Hepatic stellate cell (primary cell): ENCODE data around the gene TRAT1.
"Not testable (repeated sequence)": the region's sequence is repeated elsewhere in the genome, so short reads cannot be mapped to it uniquely, and the experiment has no call there.

Experiments used
- DNase-seq: peaks from one replicate; pipeline ENCODE4 v3.0.0; 2011; ENCODE audit warnings: low spot score

Gene TRAT1

GRCh38 chr3:108822123-108822897 is at the start of gene TRAT1:
Gene TRAT1 (plus strand): TSS chr3:108822786. CDS start chr3:108822928, 142 bp downstream.
- no peak for DNase-seq

DNA sequence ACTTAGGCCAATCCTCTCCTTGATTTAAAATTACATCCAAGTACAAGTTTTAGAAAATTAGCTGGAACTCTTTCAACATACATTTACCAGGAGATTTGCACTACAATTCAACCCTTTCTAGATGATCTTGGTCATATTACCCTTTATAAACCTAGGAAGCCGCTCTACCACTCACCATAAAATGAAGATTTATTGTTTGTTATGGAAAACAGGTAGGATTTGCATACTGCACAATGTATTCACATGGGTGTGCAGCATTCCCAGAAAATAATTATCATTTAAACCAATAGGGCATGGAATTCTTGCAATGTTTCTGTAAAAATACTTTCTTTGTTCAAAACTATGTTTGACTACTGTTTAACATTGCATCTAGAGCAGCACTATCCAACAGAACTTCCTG is 46.9 kb upstream of the TRAT1 start:
- DNase-seq = no peak

- DNase-seq = no peak
Observed at GRCh38 chr3:108779496-108779895, 43.1 kb upstream of the TRAT1 start.

DNA sequence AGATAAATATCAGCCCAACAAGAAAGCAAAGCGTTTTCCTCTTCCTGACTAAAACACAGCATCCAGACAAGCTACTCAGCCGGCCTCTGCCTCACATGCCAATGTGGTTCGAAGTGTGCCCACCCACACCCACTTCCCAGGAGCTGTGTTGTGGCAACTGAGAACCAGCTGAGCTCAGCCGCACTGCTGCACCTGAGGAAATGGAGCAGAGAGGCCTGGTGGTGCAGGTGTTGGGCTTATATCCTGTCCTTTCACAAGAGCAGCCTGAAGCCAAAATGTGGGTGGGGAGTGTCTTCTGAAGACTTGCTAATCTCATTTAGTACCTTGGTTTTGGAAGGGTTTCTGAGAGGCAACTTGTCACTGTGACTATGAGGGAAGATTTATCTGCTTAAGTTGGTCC is 42.4 kb upstream of the TRAT1 start:
- DNase-seq = no peak

GRCh38 chr3:108791473-108791872 is 31.1 kb upstream of the TRAT1 start:
- DNase-seq = no peak

GRCh38 chr3:108804437-108804836 is 18.1 kb upstream of the TRAT1 start:
- DNase-seq = no peak

GRCh38 chr3:108804966-108805365 is 17.6 kb upstream of the TRAT1 start:
- DNase-seq = no peak

DNA sequence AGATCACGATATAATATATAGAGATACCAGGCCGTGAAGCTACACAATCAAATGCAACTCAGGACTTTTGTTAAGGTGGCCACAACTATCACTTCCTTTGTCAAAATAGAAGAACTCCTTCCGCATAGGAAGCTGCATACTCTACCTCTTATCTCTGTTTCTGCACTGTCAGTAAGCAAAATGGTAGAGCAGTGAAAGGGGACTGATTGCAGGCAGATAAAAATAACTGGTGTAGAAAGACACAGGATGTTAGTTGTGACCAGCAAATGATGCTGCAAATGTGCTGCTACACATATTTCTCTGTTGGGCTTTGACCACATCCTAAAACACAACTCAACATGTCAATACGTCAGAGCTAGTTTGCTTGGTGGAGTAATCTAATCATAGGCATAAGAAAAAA is 16.3 kb upstream of the TRAT1 start:
- no peak for DNase-seq

- no peak for DNase-seq
Observed at GRCh38 chr3:108818404-108818803, 4.2 kb upstream of the TRAT1 start.

GRCh38 chr3:108820586-108820985 is 2.0 kb upstream of the TRAT1 start:
- DNase-seq = no peak

GRCh38 chr3:108823227-108823626 is 641 bp downstream of the TRAT1 start:
- DNase-seq = no peak

DNA sequence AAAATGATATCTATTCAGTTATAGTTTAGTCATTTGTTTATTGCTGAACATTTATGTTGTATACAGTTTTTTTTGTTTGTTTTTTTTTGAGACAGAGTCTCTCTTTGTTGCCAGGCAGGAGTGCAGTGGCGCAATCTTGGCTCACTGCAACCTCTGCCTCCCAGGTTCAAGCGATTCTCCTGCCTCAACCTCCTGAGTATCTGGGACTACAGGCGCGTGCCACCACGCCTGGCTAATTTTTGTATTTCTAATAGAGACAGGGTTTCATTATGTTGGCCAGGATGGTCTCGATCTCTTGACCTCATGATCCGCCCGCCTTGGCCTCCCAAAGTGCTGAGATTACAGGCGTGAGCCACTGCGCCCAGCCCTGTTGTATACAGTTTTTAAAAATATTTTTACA is 1.2 kb downstream of the TRAT1 start:
- not testable (repeated sequence) for DNase-seq

DNA sequence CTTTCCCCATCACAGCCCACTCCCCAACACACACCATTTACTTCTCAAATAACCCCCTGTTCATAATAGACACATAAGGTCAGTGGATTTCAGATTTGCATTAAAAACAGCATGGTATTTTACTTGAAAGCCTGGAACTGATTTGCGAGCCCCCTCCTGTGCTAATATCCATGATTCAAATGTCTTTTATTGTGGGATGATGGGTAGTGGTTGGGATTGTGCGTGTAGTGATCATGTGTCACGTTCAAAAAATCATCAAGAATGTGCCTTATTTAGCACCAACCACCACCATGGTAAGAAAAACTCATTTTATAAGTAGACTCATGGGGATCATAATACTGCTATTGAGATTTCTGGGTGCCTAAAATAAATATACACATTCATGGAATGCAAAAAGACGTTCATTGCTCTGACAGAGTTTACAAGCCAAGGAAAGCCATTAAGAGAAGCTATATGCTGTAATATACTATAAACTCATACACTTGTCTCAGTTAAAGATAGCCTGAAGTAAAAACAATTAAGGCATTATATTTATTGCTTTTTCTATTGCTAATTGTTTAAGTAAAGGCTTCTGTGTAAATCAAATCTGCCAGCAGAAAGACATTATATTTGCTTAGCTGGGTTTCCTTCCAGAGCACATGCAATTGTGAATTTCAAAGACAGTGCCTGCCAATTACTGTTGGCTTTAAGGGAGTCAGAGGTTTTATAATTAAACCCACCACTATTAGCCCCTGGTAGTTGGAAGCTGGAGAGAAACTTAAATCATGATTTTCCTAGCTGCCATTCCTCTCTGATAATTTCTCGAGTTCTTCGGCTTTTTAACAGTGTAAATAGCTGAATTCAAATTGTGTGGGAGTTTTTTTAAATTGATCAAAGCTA is 4.0 kb downstream of the TRAT1 start:
- DNase-seq = no peak

GRCh38 chr3:108830381-108830780 is 7.8 kb downstream of the TRAT1 start:
- no peak for DNase-seq

GRCh38 chr3:108830991-108831614 is 8.5 kb downstream of the TRAT1 start:
- no peak for DNase-seq

DNA sequence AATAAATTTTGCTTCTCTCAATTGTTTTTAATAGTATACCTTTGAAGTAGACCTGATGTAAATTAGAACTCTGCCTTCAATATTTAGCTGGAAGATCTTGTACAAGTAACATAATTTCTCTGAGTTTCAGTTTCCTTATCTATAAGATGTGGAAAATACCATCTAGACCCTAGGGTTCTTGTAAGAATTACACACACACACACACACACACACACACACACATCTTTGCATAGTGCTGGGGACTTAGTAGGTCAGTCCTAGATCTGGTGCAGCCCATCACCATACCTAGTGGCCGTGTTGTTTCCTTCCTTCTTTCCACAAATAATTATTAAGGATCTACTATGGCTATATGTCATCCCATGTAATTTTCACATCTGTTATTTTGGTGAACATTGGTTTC is 11.0 kb downstream of the TRAT1 start:
- DNase-seq = no peak

GRCh38 chr3:108834551-108834950 is 12.0 kb downstream of the TRAT1 start:
- no peak for DNase-seq

DNA sequence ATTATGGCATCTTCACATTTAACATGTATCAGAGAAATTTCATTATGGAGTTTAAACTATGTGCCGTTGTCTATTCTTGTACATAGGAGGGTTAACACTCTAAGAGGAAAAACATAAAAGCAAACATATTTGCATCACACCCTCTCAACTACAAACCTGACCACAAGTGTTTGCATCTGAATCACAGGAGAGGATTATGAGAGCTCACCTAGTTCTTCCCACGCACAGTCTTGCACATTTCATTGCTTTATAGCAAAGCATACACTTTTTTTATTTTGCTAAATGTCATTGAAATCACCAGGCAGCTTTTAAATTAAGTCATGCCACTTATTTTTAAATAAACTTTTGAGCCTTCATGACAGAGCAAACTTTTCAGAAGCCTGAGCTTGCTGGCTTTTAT is 12.5 kb downstream of the TRAT1 start:
- DNase-seq = no peak

DNA sequence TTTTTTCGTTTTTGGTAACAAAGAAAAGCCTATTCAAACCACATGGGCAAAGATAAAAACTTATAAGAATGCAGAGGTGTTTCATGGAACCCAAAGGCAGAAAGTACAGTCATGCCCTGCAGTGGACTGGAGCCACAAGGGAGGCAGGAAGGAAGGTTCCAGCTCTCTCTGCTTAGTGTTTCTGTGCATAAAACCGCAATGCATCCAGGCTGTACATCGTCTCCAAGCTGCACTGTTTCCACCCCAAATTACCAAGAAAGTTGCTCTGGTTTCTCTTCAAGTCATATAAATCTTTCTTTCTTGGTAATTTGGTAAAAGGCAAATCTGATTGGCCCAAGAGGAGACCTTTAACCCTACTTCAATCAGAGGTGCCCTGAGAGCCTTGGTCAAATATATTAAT is 15.8 kb downstream of the TRAT1 start:
- DNase-seq = no peak

DNA sequence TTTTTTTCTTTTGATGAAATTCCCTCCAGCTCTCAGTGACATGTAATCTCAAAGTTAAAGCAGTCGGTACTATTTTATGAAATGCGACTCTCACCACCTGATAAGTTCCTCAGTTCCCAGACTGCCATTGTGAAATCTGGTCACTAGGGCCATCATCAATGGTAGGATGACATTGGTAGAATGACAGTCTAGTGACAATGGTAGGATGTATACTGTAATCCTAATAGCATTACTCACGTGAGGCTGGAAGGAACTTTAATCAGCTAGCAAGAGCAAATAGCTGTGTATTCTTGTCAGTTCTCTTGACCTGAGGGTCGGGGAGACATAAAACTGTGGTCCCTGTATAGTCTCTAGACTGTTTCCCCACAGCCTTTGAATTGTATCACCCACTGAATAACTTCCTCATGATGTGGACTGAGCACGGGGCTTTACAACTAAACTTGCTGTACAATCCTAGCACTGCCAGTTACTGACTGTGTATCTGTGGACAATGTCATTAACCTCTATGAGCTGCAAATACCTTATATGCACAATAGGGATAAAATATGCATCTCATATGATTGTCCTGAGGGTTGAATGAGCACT is 23.2 kb downstream of the TRAT1 start:
- no peak for DNase-seq

GRCh38 chr3:108847187-108847586 is 24.6 kb downstream of the TRAT1 start:
- no peak for DNase-seq

DNA sequence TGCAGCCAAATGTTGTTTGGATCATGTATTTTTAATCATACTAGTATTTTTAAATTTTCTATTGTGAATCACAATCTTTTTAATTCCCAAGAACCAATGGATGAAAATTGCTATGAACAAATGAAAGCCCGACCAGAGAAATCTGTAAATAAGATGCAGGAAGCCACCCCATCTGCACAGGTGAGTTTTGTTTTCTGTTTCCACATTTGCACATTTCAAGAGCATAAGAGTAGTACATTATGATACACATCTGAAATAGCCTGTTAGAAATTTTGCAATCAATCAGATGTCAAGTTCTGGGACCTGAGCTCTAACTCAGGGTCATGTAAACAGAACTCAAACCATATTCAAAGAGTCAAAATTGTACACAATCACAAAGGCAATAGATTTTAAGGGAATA is 26.5 kb downstream of the TRAT1 start:
- DNase-seq = no peak

- no peak for DNase-seq
Observed at GRCh38 chr3:108861401-108861800, 38.8 kb downstream of the TRAT1 start.
